Stimulated activated naive CD4-positive, alpha-beta T cell treated with Interleukin-2 at 50 U/mL for 16 hours (primary cell): ENCODE data around the gene ARMC9.

Experiments used
- DNase-seq: peaks from one replicate; lab custom pipeline; 2025; lab: John Stamatoyannopoulos, UW

The ARMC9 gene

DNA sequence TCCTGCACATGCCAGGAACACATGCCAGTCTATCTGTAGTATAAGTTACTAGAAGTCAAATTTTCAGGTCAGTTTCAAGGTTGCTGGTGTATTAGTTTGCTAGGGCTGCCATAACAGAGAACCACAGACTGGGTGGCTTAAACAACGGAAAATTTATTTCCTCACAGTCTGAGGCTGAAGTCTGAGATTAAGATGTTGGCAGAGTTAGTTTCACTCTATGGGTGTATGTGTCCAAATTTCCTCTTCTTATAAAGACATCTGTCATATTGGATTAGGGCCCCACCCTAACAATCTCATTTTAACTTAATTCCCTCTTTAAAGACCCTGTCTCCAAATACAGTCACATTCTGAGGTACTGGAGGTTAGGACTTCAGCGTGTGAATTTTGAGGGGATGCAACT lies 223.6 kb downstream of the ARMC9 start:
- no peak for DNase-seq

DNA sequence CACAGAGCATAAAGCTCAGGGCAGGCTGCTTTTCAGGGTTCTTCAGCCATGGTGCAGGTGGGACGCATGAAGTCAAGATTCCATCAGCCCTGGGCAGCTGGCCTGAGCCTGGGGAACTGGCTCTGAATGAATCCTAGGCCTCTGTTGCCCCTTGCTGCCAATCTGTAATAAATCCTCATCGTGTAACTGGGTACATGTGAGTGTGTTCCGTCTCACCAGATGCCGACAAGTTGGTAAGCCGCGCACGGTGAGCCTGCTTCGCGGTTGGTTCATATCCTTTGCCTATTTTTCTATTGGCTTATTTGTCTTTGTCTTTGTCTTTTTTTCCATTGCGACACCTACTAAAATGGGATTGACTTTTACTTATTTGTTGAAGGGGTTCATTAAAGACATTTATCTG lies 224.7 kb downstream of the ARMC9 start:
- DNase-seq, result no peak
